Measurements from ENCODE around the gene AKAP6.

The AKAP6 gene

DNA sequence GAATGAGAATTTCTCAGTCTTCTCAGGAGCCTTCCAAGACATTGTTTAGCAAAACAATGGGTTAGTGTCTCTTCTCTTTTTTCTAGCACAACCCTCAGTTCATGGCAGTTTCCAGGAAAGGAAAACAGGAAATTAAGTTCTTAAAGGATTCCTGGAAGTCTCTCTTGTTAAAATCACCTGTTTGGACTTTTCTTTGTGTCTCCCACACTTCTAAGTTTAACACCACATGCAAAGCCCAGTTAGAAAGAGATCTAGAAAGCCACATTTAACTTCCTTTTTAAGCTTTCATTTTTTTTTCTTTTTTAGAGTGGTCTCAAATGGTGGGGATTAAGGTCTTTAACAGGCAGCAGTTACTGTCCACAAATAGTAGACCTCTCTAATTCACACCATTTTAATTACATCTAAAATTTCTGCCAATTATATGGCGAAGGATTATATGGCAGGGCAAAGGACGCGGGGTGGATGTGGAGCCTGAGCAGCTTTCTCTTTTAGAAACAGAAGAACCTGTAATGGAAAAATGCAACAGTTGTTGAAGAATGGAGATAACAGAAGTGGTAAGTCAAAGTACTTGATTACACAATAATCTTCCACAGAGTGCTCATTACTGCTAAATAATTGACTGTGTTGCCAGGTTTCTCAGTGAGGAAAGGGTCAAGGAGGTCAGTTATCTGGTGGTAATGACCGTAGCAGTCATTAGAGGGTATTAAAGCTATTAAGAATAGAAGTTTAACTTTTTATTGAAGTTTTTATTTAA is 298.6 kb downstream of the AKAP6 start:
- no peak for DNase-seq

DNA sequence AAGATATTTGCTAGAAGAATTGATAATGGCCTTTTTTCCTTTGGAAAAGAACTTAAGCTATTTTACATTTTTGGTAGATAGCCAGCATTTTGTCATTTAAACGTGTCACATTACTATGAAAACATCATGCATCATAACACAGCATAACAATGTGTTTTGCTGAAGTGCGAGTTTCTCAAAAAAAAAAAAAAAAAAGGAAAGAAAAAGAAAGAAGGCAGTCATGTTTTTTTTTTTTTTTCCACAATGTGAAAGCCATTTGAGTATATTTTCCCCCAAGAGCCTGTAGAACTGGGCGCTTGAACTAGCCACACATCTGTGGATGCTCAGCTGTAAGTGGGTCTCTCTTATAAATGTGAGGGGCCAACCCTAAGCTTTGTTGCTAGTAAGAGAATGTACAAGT is 300.1 kb downstream of the AKAP6 start:
- DNase-seq: no peak

DNA sequence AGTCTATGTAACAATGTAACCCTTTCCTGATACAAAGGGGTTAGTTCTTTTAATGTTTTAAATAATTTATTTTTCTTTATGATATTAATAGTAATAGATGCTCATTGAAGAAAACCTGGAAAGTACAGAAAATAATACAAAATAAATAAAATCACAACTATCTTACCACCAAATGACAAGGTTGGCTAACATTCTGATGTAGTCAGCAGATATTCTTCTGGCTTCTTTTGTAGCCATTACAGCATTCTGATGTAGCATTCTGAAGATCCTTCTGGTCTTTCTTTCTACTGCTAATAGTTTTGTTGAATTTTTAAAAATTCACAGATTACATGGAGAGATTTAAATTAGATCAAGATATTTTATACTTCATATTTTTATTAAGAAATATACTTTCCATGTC is 301.6 kb downstream of the AKAP6 start:
- no peak for DNase-seq

DNA sequence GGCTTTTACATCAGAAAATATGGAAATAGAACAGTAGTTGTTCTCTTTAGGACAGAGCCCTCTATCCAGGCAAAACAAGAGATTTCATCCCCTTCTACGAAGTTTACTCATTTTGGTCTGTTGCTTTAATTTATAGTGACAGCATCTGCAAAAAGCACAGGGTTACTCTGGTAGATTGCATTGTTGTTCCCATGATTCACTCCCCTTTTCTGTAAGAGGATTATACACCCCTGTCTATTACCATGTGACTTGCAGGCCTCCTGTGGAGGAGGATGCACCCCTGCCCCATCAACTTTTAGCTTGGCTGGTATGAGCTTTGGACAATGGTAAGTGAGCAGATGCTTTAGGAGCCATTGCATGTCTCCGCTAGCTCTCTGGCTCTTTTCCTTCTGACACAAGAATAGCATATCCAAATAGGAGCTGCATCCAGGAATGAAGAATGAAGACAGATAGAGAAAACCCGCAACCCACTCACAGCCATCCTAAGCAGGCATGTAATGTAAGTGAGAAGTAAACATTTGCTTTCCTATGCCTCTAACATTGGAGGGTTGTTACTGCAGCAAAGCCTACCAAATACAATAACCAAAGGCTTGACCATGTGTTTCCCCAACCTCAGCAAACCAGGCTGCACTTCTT is 304.2 kb downstream of the AKAP6 start:
- no peak for DNase-seq

DNA sequence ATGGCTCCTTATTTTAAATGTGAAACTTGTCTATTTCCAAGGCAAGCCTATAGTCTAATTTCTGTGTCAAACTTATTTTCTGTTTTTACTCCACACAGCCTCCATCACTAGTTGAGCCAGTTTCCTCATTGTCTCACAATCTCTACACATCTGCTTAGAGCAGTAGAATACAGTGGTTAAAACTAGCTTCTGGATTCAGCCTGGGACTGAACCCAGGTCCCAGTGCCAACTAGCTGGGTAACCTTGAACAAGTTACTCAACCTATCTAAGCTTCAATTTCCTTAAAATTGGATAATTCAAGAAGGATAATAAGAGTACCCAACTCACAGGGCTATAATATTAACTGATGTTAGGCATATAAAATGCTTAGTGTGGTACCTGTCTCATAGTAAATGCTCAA is 304.8 kb downstream of the AKAP6 start:
- DNase-seq: no peak

DNA sequence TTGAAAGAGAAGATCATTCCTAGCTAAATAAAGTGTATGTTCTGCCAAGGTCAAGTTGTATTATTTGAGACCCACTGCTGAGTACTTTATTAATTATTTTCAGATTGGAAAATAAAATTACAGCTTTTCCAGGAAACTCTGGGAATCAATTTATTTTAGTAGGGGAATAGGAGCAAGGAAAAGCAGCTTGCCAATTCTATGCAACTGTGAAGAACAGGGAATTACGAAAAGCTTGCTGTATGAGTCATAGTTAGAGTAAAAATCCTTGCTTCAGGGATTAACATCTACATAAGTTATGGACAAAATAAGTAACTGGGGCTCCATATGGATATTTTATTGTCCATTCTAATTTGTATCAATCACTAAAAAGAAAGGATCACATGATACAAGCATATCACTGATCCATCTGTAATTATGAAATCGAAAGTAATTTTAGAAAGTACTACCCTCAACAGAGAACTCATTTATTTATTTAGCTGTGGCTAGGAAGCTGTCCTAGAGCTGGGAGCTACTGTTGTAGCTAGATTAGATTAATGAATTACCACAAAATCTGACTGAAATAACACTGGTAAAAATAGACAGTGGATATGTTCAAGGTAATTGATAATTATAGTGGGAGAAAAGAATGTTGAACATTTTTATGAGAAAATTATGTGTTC is 306.1 kb downstream of the AKAP6 start:
- DNase-seq: no peak

DNA sequence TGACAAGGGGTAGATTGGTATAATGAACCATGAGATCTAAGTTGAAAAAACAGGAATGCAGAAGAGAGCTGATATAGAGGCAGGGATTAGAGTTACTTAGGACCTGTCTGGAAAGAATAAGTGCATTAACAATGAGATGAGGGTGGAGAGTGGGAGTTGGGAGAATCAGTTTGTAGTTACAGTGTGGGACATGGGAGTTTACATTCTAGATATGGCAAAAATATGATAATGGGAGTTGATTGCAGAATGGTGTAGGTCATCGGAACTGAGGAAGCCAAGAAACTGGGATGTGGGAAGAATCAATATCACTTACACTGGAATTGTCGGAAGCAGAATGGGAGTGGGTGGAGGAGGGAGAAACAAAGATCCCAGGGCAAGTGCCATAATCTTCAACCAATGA is 308.5 kb downstream of the AKAP6 start:
- no peak for DNase-seq

DNA sequence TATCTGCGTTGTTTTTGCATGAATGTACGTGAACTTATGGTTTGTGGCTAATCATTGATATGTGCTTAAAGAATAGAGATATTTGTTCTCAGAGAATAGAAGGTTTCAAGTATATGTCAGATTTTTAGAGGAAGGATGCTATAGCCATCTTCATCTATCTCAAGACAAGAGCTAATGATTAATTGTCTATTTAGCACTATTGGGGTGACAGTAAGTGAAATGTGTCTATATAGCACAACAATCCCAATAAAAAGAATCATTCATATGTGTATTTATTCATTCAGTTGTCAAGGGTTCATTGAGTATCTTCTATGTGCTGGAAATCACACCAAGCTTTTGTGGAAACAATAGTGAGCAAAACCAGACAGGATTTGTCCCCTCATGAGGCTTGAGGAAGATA is 310.1 kb downstream of the AKAP6 start:
- DNase-seq: no peak

DNA sequence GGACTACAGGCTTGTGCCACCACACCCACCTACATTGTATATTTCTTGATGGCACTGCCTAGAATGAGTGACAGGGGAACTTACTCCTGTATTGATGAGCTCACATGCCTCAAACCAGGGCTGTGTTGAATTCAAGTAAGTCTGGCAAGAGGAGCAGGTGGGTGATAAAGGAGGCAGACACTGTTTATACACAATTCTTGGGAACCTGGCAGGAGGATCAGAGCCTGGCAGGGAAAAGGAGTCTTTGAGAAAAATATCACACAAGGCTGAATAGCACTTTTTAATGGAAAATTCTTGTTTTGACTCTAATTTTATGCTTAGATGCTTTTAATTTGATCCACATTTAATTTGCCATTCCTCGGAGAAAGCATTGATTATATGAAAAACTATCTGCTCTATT is 316.5 kb downstream of the AKAP6 start:
- no peak for DNase-seq

DNA sequence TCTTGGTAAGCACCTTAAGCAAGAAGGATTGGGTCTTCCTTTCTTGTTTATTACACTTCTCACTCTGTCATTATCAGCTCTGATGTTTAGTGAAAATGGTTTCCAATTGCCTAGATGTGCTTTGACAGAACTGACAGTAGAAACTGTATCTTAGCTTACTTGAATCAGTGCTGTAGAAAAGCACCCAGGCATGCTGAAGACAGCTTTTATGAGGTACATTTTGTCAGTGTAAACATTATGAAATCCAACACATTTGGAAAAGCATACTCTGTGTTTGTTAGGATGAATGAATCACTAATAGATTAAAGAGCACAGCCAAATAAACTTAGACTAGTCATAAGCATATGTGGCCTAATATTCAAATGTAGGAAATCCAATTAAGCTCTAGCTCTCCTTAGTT is 319.3 kb downstream of the AKAP6 start:
- DNase-seq: no peak

DNA sequence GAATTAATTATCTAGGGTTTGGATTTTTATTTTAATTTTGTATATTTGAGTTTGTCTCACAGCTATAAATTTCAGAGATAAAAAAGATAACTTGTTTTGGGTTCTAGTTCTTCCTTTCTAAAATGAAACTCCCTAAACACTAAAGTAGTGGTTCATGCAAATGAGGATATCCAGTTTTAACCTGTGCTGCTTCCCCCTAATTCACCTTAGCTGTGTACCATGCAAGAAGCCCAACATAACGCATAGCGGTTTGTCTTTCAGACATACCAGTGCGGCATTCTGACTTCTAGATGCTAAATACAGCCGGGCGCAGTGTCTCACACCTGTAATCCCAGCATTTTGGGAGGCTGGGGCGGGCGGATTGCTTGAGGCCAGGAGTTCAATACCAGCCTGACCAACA is 320.9 kb downstream of the AKAP6 start:
- no peak for DNase-seq

DNA sequence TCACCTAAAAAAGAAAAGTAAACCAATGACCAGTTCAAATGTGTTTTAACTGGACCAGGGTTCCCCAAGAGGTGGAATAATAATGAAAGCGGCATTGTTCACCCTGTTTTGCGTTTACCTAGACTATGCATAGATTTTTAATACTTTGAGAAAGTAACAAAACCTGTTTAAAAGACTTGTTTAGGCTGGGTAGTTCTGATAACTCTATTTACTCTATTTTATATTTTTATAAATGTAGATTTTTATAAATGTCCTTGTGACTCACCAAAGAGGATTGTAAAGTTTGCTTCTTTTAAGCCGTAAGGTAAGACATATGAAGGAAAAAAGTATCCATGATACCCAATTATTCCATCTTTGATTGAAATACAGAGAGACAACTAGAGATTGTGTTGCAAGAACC is 321.6 kb downstream of the AKAP6 start:
- no peak for DNase-seq

DNA sequence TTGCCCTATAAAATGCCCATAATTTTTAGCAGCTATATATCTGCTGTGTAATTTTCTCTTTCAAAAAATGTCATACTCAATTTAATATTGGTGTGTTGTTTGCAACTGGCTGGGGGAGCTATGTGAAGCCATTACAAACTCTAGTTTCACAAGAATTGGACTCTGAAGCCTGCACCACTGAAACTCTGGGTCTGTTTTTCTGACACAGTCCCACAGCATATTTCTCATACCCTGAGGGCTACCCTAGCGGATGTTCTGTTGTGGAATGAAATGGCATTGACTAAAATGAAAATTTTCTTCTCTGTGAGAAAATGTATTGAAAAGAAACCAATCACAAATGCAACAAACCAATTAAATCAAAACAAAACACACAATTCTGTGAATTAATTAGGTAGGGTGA is 325.0 kb downstream of the AKAP6 start:
- DNase-seq: no peak

DNA sequence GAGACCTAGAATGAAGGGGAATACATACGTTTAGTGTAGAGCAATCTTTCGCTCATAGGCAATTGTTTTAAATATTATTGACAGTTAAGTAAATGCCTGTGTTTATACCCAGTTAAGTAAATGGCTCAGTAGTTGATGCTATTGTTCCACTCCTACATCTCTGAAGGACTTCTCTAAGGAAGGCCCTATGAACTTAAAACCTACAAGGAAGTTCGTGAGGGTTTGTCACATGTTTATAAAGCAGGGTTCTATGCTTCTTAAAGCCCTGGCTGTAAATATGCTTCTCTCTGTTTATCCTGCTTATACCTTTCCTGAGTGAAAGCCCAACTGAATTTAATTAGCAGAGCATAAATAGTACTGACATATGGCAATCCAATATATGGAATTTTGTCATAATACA is 327.5 kb downstream of the AKAP6 start:
- DNase-seq: no peak

DNA sequence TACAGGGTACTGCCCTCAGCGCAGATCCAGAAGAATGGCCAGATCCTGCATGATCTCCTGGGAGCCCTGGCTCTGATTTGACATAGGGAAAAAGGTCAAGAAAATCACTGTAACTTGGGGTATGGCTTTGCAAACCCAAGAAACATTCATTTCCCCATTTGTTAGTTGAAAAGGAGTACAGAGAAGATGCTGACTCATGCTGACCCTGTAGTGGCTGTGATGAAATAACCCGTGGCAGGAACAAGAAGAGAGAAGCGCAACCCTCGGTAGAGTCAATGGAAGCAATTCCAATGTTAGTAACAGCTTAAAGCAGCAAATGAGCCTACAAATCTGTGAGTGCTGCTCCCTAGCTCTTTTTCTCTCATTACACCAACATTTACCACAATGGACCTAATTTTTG is 328.0 kb downstream of the AKAP6 start:
- no peak for DNase-seq

DNA sequence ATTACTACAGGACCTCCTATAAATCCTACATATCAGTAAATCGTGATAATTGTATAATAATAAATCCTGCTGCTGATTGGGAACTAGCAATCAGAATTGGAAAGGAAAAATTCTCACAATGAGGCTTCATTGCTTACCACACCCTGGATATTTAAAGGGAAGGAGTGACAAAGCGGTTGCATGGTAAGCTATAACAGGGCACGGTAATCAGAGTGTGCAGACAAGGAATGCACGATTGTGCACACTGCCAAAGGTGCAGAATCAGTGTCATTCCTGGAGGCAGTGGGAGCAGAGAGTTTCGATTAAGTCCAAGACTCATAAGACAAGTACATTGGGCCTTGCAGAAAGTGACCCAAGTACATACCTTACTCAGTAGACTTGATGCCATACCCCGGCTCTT is 332.1 kb downstream of the AKAP6 start:
- DNase-seq: no peak

DNA sequence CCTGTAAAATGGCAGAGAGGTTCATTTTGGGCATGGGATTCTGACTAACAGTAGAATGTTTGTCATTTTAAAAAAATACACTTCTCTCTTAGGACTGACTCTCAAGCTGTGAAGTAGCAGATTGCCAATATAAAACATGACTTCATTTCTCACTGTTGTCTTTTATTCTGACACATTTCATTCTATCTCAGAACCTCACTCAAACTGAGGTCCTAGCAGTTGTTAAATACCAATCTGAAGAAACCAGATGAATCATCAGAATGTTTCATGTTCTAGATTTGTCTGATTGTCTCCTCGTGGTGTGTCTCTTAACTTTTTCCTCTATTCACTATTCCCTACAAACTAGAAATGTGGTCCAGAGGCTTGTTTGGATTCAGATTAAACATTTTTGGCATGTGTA is 333.1 kb downstream of the AKAP6 start:
- no peak for DNase-seq

DNA sequence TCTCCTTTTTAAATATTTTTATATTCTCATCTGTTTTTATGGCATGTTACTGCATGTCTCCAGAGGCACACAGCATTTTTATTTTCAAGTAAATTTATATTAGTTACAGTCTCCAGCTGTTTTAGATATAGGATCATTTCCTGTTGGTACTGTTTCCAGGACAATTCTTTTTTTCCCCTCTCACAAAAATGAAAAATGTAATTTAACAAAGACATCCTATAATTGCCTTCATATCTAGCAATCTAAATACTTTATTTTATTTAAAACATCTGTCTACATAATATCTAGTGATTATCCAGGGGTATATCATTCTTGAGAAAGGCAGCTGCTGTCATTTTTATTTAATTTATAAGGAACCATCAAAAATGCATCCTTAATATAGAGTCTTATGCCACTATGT is 337.2 kb downstream of the AKAP6 start:
- DNase-seq: no peak

DNA sequence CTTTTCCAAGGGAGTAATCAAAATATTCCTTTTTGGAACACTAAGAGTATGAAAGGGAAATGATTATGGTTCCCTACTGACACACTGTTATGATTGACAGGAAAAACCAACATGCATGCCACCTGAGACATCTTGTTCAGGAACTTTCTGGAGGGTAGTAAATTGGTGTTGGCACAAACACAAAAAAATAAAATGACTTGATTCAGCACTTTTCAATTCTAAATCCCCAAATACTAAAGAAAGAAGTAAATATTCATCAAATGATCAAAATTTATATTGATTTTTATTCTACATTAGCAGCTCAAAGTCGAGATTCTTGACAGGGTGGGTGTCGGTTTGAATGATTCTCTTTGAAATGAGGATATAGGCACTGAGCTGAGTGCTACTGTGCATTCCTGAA is 338.2 kb downstream of the AKAP6 start:
- DNase-seq: no peak

DNA sequence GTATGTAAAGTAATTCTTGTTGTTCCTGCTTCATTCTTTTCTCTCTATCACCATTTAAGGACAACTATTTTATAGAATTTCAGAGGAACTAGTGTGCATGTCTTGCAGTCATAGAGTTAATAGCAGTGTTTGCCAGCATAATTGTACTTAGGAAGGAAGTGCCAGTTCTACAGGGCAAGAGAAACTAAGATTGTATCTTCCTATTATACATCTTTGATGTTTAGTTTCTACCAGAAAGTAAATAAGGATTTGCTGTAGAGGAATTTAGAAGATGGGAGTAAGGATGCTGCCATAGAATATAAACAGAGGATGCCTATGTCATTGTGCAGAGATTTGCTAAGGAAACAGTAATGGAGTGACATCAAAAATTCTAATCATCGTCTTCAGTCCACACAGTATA is 338.7 kb downstream of the AKAP6 start:
- DNase-seq: no peak

DNA sequence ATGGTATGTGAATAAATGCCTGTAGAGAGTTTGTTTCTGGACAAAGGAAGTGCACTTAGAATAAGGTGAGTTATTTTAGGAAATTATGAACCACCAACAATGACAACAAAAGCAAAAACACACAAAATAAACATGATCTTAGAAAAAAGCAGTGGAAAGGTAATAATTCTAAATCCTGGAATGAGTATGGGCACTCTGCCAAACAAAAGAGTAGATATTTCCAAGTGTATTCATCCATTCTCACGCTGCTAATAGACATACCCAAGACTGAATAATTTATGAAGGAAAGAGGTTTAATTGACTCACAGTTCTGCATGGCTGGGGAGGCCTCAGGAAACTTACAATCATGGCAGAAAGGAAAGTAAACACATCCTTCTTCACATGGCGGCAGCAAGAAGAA is 340.3 kb downstream of the AKAP6 start:
- DNase-seq: no peak

DNA sequence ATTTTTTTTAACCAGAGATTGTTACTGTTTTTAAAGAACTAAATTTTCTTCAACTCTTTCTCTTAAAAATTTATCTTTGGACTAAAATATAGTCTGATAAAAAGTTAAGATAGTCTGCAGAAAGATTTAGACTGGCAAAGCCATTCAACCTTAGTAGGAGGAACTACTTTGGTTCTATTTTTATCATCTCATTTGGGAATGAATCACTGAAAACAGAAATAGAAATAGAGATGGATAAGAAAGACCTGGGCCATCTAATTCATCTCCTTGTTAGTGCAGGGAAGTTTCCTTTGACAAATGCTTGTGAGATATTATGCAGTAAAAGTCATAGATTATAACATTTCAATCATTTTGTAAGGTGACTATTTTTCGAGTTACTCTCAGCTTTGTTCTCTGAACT is 346.3 kb downstream of the AKAP6 start:
- no peak for DNase-seq

DNA sequence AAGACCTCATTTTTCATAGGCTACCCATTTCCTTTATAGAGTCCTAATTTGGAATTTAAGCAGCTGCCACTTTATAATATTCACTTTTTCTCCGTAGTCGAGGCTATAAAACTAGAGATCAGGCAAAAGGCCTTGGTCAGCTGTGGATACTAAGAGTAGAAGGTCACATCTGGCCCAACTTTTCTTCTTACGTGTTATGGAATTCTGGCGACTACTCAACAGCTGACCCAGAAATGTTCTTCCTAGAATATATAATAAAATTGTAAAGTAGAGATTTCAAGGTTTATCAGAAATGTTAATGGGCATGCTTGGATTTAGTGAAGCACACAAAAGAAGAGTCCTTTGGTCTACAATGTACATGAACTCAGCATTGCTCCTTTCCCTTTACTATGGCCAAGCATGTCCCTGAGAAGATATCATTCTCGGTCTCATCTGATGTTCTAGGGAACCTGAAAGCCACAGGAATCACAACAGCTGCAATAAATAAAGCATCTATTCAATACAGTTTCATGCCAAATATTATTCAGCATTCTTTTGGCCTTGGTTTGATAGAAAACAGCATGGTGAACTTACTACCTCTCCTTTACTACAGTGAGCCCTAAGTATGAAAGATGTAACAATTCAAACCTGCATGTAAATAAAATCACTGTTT is 348.2 kb downstream of the AKAP6 start:
- DNase-seq: no peak

DNA sequence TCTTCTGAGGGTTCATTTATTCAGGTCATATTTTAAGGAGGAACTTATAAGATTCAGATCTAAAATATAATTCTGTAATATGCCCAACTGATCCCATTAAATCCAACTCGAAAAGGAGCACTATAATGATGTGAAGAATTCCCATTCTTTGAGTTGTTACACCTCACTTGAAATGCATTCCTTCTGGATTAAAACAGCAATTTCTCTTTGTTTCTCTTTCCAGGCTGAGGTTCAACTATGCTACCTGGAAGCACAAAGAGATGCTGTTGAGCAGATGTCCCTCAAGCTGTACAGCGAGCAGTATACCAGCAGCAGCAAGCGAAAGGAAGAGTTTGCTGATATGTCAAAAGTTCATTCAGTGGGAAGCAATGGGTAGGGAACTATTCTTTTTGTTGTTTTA is 349.0 kb downstream of the AKAP6 start:
- no peak for DNase-seq

Data from effector CD8-positive, alpha-beta T cell (primary cell).